B cell (primary cell): ENCODE data around the gene NUP88.

Experiments
- CTCF ChIP-seq: fragments of 200-600 bp; IDR thresholded peaks from one replicate; pipeline ENCODE4 v1.8.0; 2022; ENCODE audit warnings: antibody characterized with exemption, mild to moderate bottlenecking
- EZH2 ChIP-seq: IDR thresholded peaks from 2 replicates; pipeline ENCODE4 v1.6.1; 2012; ENCODE audit warnings: borderline replicate concordance, low read depth, mild to moderate bottlenecking, moderate library complexity, low read length; ENCODE audit not compliant: insufficient read depth, poor library complexity, severe bottlenecking

GRCh38 chr17:5370411-5370810 is 49.1 kb downstream of the NUP88 start:
- no peak for TF ChIP-seq CTCF
- TF ChIP-seq EZH2 = no peak
